HepG2 (cell line): ENCODE data around the gene MMUT. TPM values are rescaled to one million over a fixed set of nuclear protein-coding genes. Genes with fewer than 3 reads are reported as not detected.

ENCODE experiments used
- ATAC-seq: fragments of 200-7000 bp; cut with Tn5 transposase; 3 replicates; pipeline ENCODE4 v1.9.1; 2020; ENCODE audit warnings: mild to moderate bottlenecking, moderate library complexity
- BruUV-seq: library from RNA; stranded (reverse); fragments of 400-500 nt; replicated peaks from 2 replicates; lab custom pipeline; 2021; lab: Mats Ljungman, UMichigan
- CTCF ChIA-PET: fragments of 300-600 bp; formaldehyde crosslinking; extraction: SDS; loops from one replicate; lab custom pipeline; 2021; ENCODE audit warnings: low total read pairs, inconsistent platforms, low intra/inter-chr PET ratio; lab: Yijun Ruan, JAX
- POLR2A ChIA-PET: fragments of 350-600 bp; sonication (Branson Sonifier 250); formaldehyde crosslinking; loops from one replicate; lab custom pipeline; 2020; ENCODE audit warnings: antibody characterized with exemption, inconsistent platforms; lab: Yijun Ruan, JAX
- DNase-seq: peaks from one replicate; pipeline ENCODE4 v3.0.0-alpha.2; 2015; ENCODE audit warnings: low spot score
- FAIRE-seq: peaks from 3 replicates; lab custom pipeline; 2011; peaks lifted over from hg19 to GRCh38; lab: Jason Lieb, UNC
- H2AFZ ChIP-seq: one replicate; pipeline ENCODE4 v1.6.1; 2011; ENCODE audit warnings: low read length, inconsistent platforms
- H3K27ac ChIP-seq: fragments of 300-600 bp; 3 replicates; pipeline ENCODE4 v1.8.0; 2011; ENCODE audit warnings: mixed run types, mild to moderate bottlenecking, mixed read lengths, low read length, inconsistent platforms; ENCODE audit not compliant: insufficient read depth; ENCODE audit errors: extremely low read length
- H3K27me3 ChIP-seq, 2 experiments: fragments of 200-600 bp in 1 of 2; 2 replicates in 1 of 2; 3 replicates in 1 of 2; pipeline versions ENCODE4 v1.6.0 to v1.8.0; 2011; ENCODE audit warnings: low read length in 2 of 2, mild to moderate bottlenecking in 2 of 2, moderate library complexity in 2 of 2, inconsistent platforms in 1 of 2; ENCODE audit not compliant: insufficient read depth in 2 of 2, control insufficient read depth in 1 of 2
- H3K36me3 ChIP-seq, 2 experiments: fragments of 200-600 bp in 1 of 2; replicated peaks in 1 of 2; 2 replicates in 1 of 2; 3 replicates in 1 of 2; pipeline versions ENCODE4 v1.5.1 to v1.8.0; 2011; ENCODE audit warnings: low read length in 2 of 2, inconsistent platforms in 1 of 2; ENCODE audit not compliant: insufficient read depth in 2 of 2, control insufficient read depth in 1 of 2
- H3K4me1 ChIP-seq: 2 replicates; pipeline ENCODE4 v1.5.1; 2012; ENCODE audit warnings: low read length, inconsistent platforms; ENCODE audit not compliant: insufficient read depth
- H3K4me2 ChIP-seq: 2 replicates; pipeline ENCODE4 v1.6.0; 2011; ENCODE audit warnings: low read depth, low read length, inconsistent platforms
- H3K4me3 ChIP-seq, 3 experiments: fragments of 200-600 bp in 1 of 3; sonication (generic), shearing (Covaris generic) in 1 of 3; replicated peaks in 1 of 3; 2 replicates each; pipeline ENCODE4 v1.5.1; 2011 to 2016; ENCODE audit warnings: low read length in 3 of 3, inconsistent platforms in 2 of 3, low read depth in 2 of 3, mild to moderate bottlenecking in 2 of 3, control low read depth in 1 of 3, mixed read lengths in 1 of 3; ENCODE audit not compliant: insufficient read depth in 1 of 3
- H3K79me2 ChIP-seq: one replicate; pipeline ENCODE4 v1.6.1; 2011; ENCODE audit warnings: low read length, inconsistent platforms; ENCODE audit not compliant: insufficient read depth
- H3K9ac ChIP-seq: 2 replicates; pipeline ENCODE4 v1.6.0; 2011; ENCODE audit warnings: mild to moderate bottlenecking, low read depth, low read length, inconsistent platforms; ENCODE audit not compliant: insufficient read depth
- H3K9me3 ChIP-seq: 2 replicates; pipeline ENCODE4 v1.5.1; 2012; ENCODE audit warnings: mild to moderate bottlenecking, low read length
- H4K20me1 ChIP-seq: 2 replicates; pipeline ENCODE4 v1.6.0; 2011; ENCODE audit warnings: inconsistent platforms, mild to moderate bottlenecking, low read length, moderate library complexity; ENCODE audit not compliant: insufficient read depth
- ATM ChIP-seq: fragments of 450-650 bp; IDR thresholded peaks from 2 replicates; pipeline ENCODE4 v1.7.1; 2017; ENCODE audit warnings: mild to moderate bottlenecking, borderline replicate concordance
- ELF1 ChIP-seq: sonication (generic); formaldehyde crosslinking; IDR thresholded peaks from 2 replicates; pipeline ENCODE4 v1.4.0; 2020; ENCODE audit warnings: missing genetic modification reagents
- HNRNPUL1 ChIP-seq: fragments of 200-400 bp; formaldehyde crosslinking; IDR thresholded peaks from 2 replicates; pipeline ENCODE4 v1.6.1; 2017; ENCODE audit warnings: low read depth, mild to moderate bottlenecking, low read length, moderate library complexity
- ZBTB8A ChIP-seq: sonication (generic); formaldehyde crosslinking; IDR thresholded peaks from 2 replicates; pipeline ENCODE4 v1.4.0; 2020; ENCODE audit warnings: mild to moderate bottlenecking, low read depth, missing genetic modification reagents, borderline replicate concordance
- ZNF572 ChIP-seq: sonication (generic); formaldehyde crosslinking; IDR thresholded peaks from 2 replicates; pipeline ENCODE4 v1.5.1; 2020; ENCODE audit warnings: mild to moderate bottlenecking, missing genetic modification reagents
- WGBS: methylation state at CpG from one replicate; pipeline ENCODE4 v1.1.6; 2017; ENCODE audit warnings: low lambda C conversion rate; 5-methylcytosine and 5-hydroxymethylcytosine counted together
- in situ Hi-C: cut with HindIII; loops from 2 replicates; pipeline ENCODE4 v1.10.0; 2017; ENCODE audit warnings: low pct_unique_long_range_greater_than_20kb; ENCODE audit not compliant: extremely low pct_ligation_motif_present
- intact Hi-C: fragments of 100-400 bp; cut with micrococcal nuclease; formaldehyde crosslinking; loops from one replicate; pipeline ENCODE4 v1.10.0; 2022; ENCODE audit not compliant: unreplicated experiment
- polyA plus RNA-seq, 8 experiments: library from polyadenylated mRNA; depleted of rRNA in 3 of 8; stranded (reverse) in 7 of 8; unstranded in 1 of 8; fragments of >200 nt; fragmentation: Illumina TruSeq in 4 of 8; extraction: Trizol in 4 of 8; gene quantifications; 2 replicates each; pipeline versions ENCODE4 v1.2.1 to v1.2.3, GENCODE V29; 2011 to 2016; ENCODE audit warnings: low read depth in 4 of 8, missing spikeins in 1 of 8, mixed read lengths in 1 of 8; ENCODE audit not compliant: insufficient read depth in 1 of 8
- total RNA-seq, 5 experiments: library from RNA; depleted of rRNA; stranded (reverse); fragments of >200 nt; fragmentation: Illumina TruSeq; extraction: Trizol; gene quantifications; 2 replicates each; pipeline ENCODE4 v1.2.3, GENCODE V29; 2016; ENCODE audit warnings: low read depth in 1 of 5
- TF ChIP-seq, protein P1 (sequence below): sonication (generic); formaldehyde crosslinking; IDR thresholded peaks from 2 replicates; pipeline ENCODE4 v1.4.0; 2020; ENCODE audit warnings: missing genetic modification reagents
- TF ChIP-seq, protein P2 (sequence below): sonication (generic); formaldehyde crosslinking; IDR thresholded peaks from 2 replicates; pipeline ENCODE4 v1.5.1; 2020; ENCODE audit warnings: mild to moderate bottlenecking, missing genetic modification reagents, moderate library complexity
- TF ChIP-seq, protein P3 (sequence below): sonication (generic); formaldehyde crosslinking; IDR thresholded peaks from 2 replicates; pipeline ENCODE4 v1.5.0; 2020; ENCODE audit warnings: missing genetic modification reagents, mild to moderate bottlenecking, borderline replicate concordance
- TF ChIP-seq, protein P4 (sequence below): sonication (generic); formaldehyde crosslinking; conservative IDR thresholded peaks from 2 replicates; pipeline ENCODE4 v1.4.0; 2020; ENCODE audit warnings: missing genetic modification reagents
- TF ChIP-seq, protein P5 (sequence below): sonication (generic); formaldehyde crosslinking; IDR thresholded peaks from 2 replicates; pipeline ENCODE4 v1.9.0; 2021; ENCODE audit warnings: missing genetic modification reagents, borderline replicate concordance

MMUT gene
- total and polyA plus RNA-seq, 2 of the 13 experiments (the other 11 are each of a cell fraction or from before 2014, with no cell fraction given) = 16.1 to 20.5 TPM

DNA sequence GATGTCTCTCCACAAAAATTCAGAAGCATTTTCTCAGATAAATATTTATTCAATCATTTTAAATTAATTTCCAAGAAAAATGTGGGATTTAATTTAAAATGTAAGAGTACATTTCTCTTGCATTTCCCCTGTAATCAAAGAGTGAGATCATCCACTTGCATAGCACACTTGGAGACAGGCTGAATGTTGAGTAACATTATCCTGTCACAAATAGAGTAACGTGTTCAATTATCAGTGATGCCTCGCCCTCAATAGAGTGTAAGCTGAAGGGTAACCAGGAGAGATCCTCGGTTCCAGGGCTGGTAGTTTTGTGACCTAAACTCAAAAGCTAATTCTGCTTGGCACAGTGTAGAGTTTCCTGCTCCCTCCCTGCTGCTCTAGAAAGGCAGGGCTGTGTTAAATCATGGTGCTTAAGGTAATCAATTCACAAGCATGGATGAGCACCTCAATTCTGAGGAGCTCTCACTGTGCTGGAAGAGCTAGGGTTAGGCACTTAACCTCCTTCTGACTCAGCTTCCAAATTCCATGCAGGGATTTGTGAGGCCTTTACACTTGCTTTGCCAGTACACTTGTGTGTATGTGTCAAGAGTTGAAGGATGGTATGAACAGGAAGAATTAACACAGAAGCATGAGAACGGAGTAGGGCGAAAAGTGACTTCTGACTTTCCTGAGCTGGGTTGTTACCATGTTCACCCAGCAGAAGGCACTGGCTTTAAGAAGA is 56.6 kb downstream of the MMUT start:
- Histone ChIP-seq H2AFZ (no peak overlapping the region), H3K4me3 (no peak overlapping the region), H3K4me2 (no peak overlapping the region), H3K27me3 (no peaks in the 10 kb centered on the region), H3K4me1 (no peaks in the 10 kb centered on the region), H3K27ac (no peak overlapping the region), H3K9ac (no peak overlapping the region), H3K79me2 (no peaks in the 10 kb centered on the region), H3K36me3 (no peaks in the 10 kb centered on the region), H4K20me1 (no peaks in the 10 kb centered on the region), H3K9me3 (no peaks in the 10 kb centered on the region)
- ATAC-seq (no peak), DNase-seq (no peak), FAIRE-seq (no peak)
- POLR2A ChIA-PET = no interaction called here
- CTCF ChIA-PET = no interaction called here
- 36% methylated on average over 5 of the region's 5 CpGs for WGBS
- intact Hi-C loops = no loop called here
- in situ Hi-C loops = no loop called here
- no TSS peak for BruUV-seq
- TF ChIP-seq, protein P1, sequence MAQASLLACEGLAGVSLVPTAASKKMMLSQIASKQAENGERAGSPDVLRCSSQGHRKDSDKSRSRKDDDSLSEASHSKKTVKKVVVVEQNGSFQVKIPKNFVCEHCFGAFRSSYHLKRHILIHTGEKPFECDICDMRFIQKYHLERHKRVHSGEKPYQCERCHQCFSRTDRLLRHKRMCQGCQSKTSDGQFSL (CRISPR knock-in tag) = no peak
- TF ChIP-seq ZBTB8A (CRISPR knock-in tag) (no peak), ELF1 (CRISPR knock-in tag) (no peak), ZNF572 (CRISPR knock-in tag) (no peak), ATM (no peak), HNRNPUL1 (no peak)
- TF ChIP-seq, protein P2, sequence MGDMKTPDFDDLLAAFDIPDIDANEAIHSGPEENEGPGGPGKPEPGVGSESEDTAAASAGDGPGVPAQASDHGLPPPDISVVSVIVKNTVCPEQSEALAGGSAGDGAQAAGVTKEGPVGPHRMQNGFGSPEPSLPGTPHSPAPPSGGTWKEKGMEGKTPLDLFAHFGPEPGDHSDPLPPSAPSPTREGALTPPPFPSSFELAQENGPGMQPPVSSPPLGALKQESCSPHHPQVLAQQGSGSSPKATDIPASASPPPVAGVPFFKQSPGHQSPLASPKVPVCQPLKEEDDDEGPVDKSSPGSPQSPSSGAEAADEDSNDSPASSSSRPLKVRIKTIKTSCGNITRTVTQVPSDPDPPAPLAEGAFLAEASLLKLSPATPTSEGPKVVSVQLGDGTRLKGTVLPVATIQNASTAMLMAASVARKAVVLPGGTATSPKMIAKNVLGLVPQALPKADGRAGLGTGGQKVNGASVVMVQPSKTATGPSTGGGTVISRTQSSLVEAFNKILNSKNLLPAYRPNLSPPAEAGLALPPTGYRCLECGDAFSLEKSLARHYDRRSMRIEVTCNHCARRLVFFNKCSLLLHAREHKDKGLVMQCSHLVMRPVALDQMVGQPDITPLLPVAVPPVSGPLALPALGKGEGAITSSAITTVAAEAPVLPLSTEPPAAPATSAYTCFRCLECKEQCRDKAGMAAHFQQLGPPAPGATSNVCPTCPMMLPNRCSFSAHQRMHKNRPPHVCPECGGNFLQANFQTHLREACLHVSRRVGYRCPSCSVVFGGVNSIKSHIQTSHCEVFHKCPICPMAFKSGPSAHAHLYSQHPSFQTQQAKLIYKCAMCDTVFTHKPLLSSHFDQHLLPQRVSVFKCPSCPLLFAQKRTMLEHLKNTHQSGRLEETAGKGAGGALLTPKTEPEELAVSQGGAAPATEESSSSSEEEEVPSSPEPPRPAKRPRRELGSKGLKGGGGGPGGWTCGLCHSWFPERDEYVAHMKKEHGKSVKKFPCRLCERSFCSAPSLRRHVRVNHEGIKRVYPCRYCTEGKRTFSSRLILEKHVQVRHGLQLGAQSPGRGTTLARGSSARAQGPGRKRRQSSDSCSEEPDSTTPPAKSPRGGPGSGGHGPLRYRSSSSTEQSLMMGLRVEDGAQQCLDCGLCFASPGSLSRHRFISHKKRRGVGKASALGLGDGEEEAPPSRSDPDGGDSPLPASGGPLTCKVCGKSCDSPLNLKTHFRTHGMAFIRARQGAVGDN (CRISPR knock-in tag) = no peak
- TF ChIP-seq, protein P3, sequence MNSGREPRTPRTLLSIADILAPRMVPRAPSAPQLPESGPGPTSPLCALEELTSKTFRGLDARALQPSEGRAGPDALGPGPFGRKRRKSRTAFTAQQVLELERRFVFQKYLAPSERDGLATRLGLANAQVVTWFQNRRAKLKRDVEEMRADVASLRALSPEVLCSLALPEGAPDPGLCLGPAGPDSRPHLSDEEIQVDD (CRISPR knock-in tag) = no peak
- TF ChIP-seq, protein P4, sequence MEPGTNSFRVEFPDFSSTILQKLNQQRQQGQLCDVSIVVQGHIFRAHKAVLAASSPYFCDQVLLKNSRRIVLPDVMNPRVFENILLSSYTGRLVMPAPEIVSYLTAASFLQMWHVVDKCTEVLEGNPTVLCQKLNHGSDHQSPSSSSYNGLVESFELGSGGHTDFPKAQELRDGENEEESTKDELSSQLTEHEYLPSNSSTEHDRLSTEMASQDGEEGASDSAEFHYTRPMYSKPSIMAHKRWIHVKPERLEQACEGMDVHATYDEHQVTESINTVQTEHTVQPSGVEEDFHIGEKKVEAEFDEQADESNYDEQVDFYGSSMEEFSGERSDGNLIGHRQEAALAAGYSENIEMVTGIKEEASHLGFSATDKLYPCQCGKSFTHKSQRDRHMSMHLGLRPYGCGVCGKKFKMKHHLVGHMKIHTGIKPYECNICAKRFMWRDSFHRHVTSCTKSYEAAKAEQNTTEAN (CRISPR knock-in tag) = no peak
- TF ChIP-seq, protein P5, sequence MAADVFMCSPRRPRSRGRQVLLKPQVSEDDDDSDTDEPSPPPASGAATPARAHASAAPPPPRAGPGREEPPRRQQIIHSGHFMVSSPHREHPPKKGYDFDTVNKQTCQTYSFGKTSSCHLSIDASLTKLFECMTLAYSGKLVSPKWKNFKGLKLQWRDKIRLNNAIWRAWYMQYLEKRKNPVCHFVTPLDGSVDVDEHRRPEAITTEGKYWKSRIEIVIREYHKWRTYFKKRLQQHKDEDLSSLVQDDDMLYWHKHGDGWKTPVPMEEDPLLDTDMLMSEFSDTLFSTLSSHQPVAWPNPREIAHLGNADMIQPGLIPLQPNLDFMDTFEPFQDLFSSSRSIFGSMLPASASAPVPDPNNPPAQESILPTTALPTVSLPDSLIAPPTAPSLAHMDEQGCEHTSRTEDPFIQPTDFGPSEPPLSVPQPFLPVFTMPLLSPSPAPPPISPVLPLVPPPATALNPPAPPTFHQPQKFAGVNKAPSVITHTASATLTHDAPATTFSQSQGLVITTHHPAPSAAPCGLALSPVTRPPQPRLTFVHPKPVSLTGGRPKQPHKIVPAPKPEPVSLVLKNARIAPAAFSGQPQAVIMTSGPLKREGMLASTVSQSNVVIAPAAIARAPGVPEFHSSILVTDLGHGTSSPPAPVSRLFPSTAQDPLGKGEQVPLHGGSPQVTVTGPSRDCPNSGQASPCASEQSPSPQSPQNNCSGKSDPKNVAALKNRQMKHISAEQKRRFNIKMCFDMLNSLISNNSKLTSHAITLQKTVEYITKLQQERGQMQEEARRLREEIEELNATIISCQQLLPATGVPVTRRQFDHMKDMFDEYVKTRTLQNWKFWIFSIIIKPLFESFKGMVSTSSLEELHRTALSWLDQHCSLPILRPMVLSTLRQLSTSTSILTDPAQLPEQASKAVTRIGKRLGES = no peak
